NCI-H82 (cell line): ENCODE measurements around the gene TMEM190.

ENCODE experiments used
- DNase-seq: peaks from one replicate; lab custom pipeline; 2025; lab: John Stamatoyannopoulos, UW

Gene TMEM190

DNA sequence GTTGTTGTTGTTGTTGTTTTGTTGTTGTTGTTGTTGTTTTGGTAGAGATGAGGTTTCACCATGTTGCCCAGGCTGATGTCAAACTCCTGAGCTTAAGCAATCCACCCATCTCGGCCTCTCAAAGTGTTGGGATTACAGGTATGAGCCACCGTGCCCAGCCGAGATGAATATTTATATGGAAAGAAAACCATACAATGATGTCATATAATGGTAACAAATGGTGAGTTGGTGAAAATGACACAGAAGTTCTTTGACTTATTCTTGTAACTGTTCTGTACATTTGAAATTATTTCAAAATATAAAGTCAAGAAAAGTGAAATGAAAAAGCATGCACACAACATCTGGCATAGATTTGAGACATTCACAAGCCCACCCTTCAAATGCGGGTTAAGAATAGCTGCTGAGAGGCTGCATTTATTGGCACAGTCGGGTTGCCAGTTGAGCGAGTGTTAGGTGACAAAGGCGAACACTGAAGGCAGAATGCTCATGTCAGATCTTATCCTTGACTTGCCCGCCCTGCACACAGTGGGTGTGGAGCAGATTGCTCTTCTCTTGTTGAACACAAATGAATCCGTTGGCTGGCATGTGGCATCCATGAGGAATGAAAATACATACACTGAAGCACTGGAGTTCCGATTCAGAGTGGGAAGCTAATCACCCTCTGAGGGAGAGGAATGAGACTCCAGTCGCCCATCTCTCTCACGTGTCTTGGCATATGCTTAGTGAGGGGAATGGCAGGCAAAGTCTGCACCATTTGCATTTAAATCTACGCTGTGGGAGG, 46.8 kb downstream of the TMEM190 start:
- DNase-seq = no peak

DNA sequence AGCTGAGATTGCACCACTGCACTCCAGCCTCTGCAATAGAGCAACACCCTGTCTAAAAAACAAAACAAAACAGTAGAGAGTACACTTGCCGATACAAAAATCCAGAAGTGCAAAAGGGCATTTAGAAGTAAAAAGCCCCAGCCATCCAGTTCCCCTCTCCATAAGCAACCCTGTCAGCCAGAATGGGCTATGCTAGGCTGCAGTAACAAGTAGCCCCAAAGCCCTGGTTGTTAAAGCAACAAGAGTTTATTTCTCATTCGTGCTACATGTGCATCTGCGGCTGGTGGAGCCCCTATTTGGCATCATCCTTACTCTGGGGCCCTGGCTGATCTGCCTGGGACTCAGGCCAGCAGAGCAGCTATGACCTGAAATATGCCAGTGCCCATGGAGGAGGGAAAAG, 47.9 kb downstream of the TMEM190 start:
- DNase-seq = no peak

DNA sequence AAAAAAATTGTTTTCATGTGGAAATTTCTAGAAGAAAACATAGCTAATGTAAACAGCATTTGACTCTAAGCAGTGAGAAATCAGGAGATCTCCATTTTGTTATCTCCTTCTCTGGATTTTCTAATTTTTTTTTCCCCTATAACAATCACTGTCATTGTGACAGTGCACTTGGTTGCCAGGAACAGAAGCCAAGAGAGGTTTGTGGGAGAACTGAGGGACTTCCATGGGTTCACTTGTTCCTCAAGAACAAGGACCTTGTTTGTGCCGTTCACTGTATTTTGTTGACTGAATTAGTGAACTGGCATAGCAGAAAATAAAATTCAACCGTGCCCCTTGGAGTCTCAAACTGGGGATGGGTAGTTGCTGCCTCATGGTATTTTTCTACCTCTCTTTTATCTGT, 49.4 kb downstream of the TMEM190 start:
- DNase-seq = no peak
